ENCODE measurements around the gene DNASE2B. TPM values are rescaled to one million over a fixed set of nuclear protein-coding genes. Genes with fewer than 3 reads are reported as not detected.

DNASE2B gene
- total RNA-seq, 1 donor from 2014 or later = not detected

DNA sequence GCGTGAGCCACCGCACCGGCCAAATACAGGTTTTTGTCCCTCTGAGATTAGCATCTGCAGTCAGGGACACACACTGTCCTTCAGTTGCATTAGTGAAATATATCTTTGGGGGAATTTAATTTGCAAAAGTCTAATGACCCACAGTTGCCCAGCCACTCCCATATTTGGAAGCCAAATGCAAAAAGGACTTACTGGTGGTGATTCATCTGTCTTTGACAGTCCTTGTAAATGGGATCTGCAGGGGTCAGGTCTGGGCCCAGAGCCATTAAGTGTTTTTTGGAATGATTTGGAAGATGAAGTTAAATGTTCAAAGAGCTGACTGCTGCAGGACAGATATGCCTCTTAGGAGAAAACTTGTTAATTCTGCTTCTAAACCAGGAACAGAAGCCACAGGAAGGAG, 44.6 kb upstream of the DNASE2B start:
- DNase-seq (ENCODE audit: low spot score in 2 of 2, unreplicated experiment in 2 of 2) = no peak
- Mint-ChIP-seq H3K9me3 (peaks cover 6% of the 10 kb centered on the region), H3K27ac (peak overlapping the region; percentile 0), H3K27me3 (ENCODE audit: low read depth) (no peaks in the 10 kb centered on the region), H3K4me3 (no peak overlapping the region), H3K36me3 (no peaks in the 10 kb centered on the region), H3K4me1 (peaks cover 25% of the 10 kb centered on the region)
- TF ChIP-seq, protein P1, sequence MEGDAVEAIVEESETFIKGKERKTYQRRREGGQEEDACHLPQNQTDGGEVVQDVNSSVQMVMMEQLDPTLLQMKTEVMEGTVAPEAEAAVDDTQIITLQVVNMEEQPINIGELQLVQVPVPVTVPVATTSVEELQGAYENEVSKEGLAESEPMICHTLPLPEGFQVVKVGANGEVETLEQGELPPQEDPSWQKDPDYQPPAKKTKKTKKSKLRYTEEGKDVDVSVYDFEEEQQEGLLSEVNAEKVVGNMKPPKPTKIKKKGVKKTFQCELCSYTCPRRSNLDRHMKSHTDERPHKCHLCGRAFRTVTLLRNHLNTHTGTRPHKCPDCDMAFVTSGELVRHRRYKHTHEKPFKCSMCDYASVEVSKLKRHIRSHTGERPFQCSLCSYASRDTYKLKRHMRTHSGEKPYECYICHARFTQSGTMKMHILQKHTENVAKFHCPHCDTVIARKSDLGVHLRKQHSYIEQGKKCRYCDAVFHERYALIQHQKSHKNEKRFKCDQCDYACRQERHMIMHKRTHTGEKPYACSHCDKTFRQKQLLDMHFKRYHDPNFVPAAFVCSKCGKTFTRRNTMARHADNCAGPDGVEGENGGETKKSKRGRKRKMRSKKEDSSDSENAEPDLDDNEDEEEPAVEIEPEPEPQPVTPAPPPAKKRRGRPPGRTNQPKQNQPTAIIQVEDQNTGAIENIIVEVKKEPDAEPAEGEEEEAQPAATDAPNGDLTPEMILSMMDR (IDR thresholded peaks at IDR 0.05; ENCODE audit: unreplicated experiment) = no peak

DNA sequence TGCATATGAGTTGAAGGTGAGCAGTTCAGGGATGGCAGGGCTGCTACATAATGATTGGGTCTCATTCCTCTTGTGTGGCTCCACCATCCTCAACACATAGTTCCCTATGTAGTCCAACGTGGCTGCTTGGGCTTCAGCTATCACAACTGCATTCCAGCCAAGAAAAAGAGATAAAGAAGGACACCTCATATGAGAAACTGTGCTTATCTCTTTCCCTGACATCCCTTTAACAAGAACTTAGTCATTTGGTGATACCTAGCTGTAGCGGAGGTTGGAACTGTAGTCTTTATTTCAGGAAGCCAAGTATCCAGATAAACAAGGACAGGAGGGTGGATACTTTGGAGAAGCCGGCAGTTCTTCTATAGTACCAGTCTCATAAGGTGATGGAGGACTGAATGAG, 42.7 kb upstream of the DNASE2B start:
- no peak overlapping the region for H3K27ac Mint-ChIP-seq
- H3K9me3 Mint-ChIP-seq = peaks cover 6% of the 10 kb centered on the region
- DNase-seq (ENCODE audit: low spot score in 2 of 2, unreplicated experiment in 2 of 2) = no peak
- TF ChIP-seq, protein P1 (IDR thresholded peaks at IDR 0.05; ENCODE audit: unreplicated experiment) = no peak
- no peak overlapping the region for H3K4me3 Mint-ChIP-seq
- H3K27me3 Mint-ChIP-seq (ENCODE audit: low read depth) = no peaks in the 10 kb centered on the region
- peaks cover 25% of the 10 kb centered on the region for H3K4me1 Mint-ChIP-seq
- H3K36me3 Mint-ChIP-seq = no peaks in the 10 kb centered on the region

DNA sequence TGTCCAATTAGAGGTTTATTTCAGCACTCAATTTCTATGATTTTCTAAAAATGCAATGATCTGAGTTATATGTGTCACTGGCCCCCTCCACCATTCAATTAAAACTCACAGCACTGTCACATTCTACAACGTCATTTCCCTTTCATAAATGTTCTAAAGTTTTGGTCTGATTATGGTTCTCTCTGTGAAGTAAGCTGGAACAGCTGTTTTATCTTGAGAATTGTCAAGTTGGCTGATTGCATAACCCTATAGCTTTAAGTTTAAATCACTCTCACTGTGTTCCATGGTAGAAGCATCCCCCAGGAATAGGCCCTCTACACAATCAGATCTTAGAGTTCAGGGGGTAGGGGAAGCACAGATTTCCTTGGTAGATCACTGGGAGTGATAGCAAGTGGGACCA, 41.4 kb upstream of the DNASE2B start:
- Mint-ChIP-seq H3K36me3 (no peaks in the 10 kb centered on the region), H3K4me1 (peaks cover 19% of the 10 kb centered on the region), H3K27me3 (ENCODE audit: low read depth) (no peaks in the 10 kb centered on the region), H3K4me3 (no peak overlapping the region), H3K27ac (no peak overlapping the region), H3K9me3 (peaks cover 6% of the 10 kb centered on the region)
- no peak for DNase-seq (ENCODE audit: low spot score in 2 of 2, unreplicated experiment in 2 of 2)
- TF ChIP-seq, protein P1 (IDR thresholded peaks at IDR 0.05; ENCODE audit: unreplicated experiment) = no peak

DNA sequence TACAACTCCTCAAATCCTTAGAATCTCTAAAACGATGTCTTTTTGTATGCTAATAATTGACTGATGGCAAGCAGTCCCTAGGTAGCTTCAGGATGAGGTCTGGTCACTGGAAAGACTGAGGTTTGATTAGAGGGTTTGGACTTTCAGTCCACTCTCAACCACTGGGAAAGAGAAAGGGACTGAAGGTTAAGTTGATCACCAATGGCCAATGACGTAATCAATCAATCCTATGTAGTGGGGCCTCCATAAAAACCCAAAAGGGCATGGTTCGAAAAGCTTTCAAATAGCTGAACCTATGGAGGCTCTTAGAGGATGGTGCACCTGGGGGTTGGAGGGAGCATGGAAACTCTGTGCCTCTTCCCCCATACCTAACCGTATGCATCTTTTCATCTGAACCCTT, 39.6 kb upstream of the DNASE2B start:
- H3K36me3 Mint-ChIP-seq = no peaks in the 10 kb centered on the region
- H3K9me3 Mint-ChIP-seq = peaks cover 6% of the 10 kb centered on the region
- no peak for DNase-seq (ENCODE audit: low spot score in 2 of 2, unreplicated experiment in 2 of 2)
- TF ChIP-seq, protein P1 (IDR thresholded peaks at IDR 0.05; ENCODE audit: unreplicated experiment) = no peak
- no peak overlapping the region for H3K4me3 Mint-ChIP-seq
- no peak overlapping the region for H3K27ac Mint-ChIP-seq
- no peaks in the 10 kb centered on the region for H3K27me3 Mint-ChIP-seq (ENCODE audit: low read depth)
- H3K4me1 Mint-ChIP-seq = peaks cover 6% of the 10 kb centered on the region

DNA sequence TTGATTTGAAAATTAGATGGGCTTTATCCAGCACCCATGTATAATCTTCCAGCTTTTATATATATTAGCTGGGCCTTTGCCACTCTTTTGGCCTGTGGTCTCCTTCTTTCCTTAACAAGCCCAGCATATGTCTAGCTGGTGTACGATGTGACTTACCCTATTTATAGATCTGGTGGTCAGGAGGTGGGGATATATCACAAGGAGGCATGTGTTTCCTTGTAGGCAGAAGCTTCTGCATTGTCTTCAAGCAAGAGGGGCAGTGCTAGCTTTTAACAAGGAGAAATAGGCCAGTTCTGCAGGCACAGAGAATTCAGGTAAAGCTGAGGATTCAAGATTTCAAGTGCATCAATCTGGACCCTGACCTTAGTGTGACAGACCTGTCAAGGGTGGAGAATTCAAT, 38.0 kb upstream of the DNASE2B start:
- TF ChIP-seq, protein P1 (IDR thresholded peaks at IDR 0.05; ENCODE audit: unreplicated experiment) = no peak
- no peaks in the 10 kb centered on the region for H3K36me3 Mint-ChIP-seq
- no peak overlapping the region for H3K4me3 Mint-ChIP-seq
- H3K9me3 Mint-ChIP-seq = peaks cover 6% of the 10 kb centered on the region
- no peaks in the 10 kb centered on the region for H3K4me1 Mint-ChIP-seq
- H3K27me3 Mint-ChIP-seq (ENCODE audit: low read depth) = no peaks in the 10 kb centered on the region
- DNase-seq (ENCODE audit: low spot score in 2 of 2, unreplicated experiment in 2 of 2) = no peak
- H3K27ac Mint-ChIP-seq = no peak overlapping the region

DNA sequence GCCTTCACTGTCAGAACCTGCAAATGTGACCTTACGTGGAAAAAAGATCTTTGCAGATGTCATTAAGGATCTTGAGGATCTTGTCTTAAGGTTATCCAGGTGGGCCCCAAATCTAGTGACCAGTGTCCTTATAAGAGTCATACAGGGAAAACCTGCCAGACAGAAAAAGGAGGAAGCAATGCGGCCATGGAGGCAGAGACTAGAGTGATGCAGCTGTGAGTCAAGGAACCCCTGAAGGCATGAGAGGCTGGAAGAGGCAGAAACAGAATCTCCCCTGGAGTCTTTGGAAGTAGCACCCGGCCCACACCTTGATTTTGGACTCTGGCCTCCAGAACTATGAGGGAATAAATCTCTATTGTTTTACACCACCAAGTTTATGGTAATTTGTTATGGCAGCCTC, 36.5 kb upstream of the DNASE2B start:
- H3K36me3 Mint-ChIP-seq = no peaks in the 10 kb centered on the region
- H3K27ac Mint-ChIP-seq = no peak overlapping the region
- no peak overlapping the region for H3K4me3 Mint-ChIP-seq
- H3K9me3 Mint-ChIP-seq = peaks cover 6% of the 10 kb centered on the region
- TF ChIP-seq, protein P1 (IDR thresholded peaks at IDR 0.05; ENCODE audit: unreplicated experiment) = no peak
- no peaks in the 10 kb centered on the region for H3K27me3 Mint-ChIP-seq (ENCODE audit: low read depth)
- no peak for DNase-seq (ENCODE audit: low spot score in 2 of 2, unreplicated experiment in 2 of 2)
- no peaks in the 10 kb centered on the region for H3K4me1 Mint-ChIP-seq
